MM.1S (cell line): Measurements from ENCODE around the gene SREBF2.

Experiments
- CTCF ChIP-seq: fragments of 300-600 bp; sonication (generic); IDR thresholded peaks from 2 replicates; pipeline ENCODE4 v1.5.1; 2016; ENCODE audit warnings: antibody characterized with exemption, low read length, mixed read lengths
- EZH2 ChIP-seq: fragments of 300-600 bp; sonication (generic); optimal IDR thresholded peaks from 2 replicates; pipeline ENCODE3; 2017; ENCODE audit warnings: low read depth, mild to moderate bottlenecking, antibody characterized with exemption, low read length, mixed read lengths
- EZH2phosphoT487 ChIP-seq: fragments of 300-600 bp; sonication (generic); IDR thresholded peaks from 2 replicates; pipeline ENCODE4 v1.6.1; 2018; ENCODE audit warnings: antibody characterized with exemption, low read length

GRCh38 chr22:41915786-41916493, 83.0 kb downstream of the SREBF2 start:
- no peak for TF ChIP-seq CTCF
- no peak for TF ChIP-seq EZH2
- no peak for TF ChIP-seq EZH2phosphoT487
